OCI-LY3 (cell line): ENCODE results near the gene ZNF423.

Experiments used
- H2AFZ ChIP-seq: fragments of 200-600, 300-600 bp; shearing (Covaris generic); 2 replicates; pipeline ENCODE4 v1.6.0; 2014; ENCODE audit warnings: antibody characterized with exemption, low read depth, low read length
- H3K27ac ChIP-seq: fragments of 200-600, 300-600 bp; sonication (generic); 2 replicates; pipeline ENCODE4 v1.5.1; 2014; ENCODE audit warnings: mild to moderate bottlenecking, low read length, moderate library complexity, mixed read lengths
- H3K27me3 ChIP-seq: fragments of 200-600, 300-600 bp; sonication (generic); 2 replicates; pipeline ENCODE4 v1.6.1; 2014; ENCODE audit warnings: low read depth, low read length, mixed read lengths
- H3K36me3 ChIP-seq: fragments of 200-600, 300-600 bp; sonication (generic); replicated peaks from 2 replicates; pipeline ENCODE3; 2014; ENCODE audit warnings: low read depth, low read length, mixed read lengths
- H3K4me1 ChIP-seq: fragments of 300-600, 200-600 bp; sonication (generic); 2 replicates; pipeline ENCODE4 v1.6.1; 2014; ENCODE audit warnings: low read length, mixed read lengths
- H3K4me2 ChIP-seq: fragments of 200-600, 300-600 bp; sonication (generic); 2 replicates; pipeline ENCODE4 v1.6.1; 2014; ENCODE audit warnings: low read length, mixed read lengths
- H3K4me3 ChIP-seq: fragments of 300-600, 200-600 bp; sonication (generic); 2 replicates; pipeline ENCODE4 v1.5.1; 2014; ENCODE audit warnings: antibody characterized with exemption, mild to moderate bottlenecking, low read length, moderate library complexity
- H3K79me2 ChIP-seq: fragments of 300-600, 200-600 bp; shearing (Covaris generic); 2 replicates; pipeline ENCODE4 v1.6.1; 2014; ENCODE audit warnings: mild to moderate bottlenecking, low read length, mixed read lengths
- H3K9ac ChIP-seq: fragments of 300-600, 200-600 bp; shearing (Covaris generic); 2 replicates; pipeline ENCODE4 v1.6.0; 2014; ENCODE audit warnings: mild to moderate bottlenecking, low read length, moderate library complexity
- H3K9me3 ChIP-seq: fragments of 200-600, 300-600 bp; shearing (Covaris generic); 2 replicates; pipeline ENCODE4 v1.6.1; 2014; ENCODE audit warnings: low read length, mixed read lengths; ENCODE audit not compliant: insufficient read depth
- H4K20me1 ChIP-seq: fragments of 200-600, 300-600 bp; sonication (generic); 2 replicates; pipeline ENCODE4 v1.6.1; 2016; ENCODE audit warnings: low read length, mixed read lengths; ENCODE audit not compliant: insufficient read depth
- CTCF ChIP-seq: fragments of 200-600, 300-600 bp; sonication (generic); IDR thresholded peaks from 2 replicates; pipeline ENCODE4 v1.5.1; 2014; ENCODE audit warnings: antibody characterized with exemption, low read length, low read depth
- EZH2phosphoT487 ChIP-seq: fragments of 200-600 bp; shearing (Covaris generic); IDR thresholded peaks from 2 replicates; pipeline ENCODE4 v1.6.1; 2018; ENCODE audit warnings: antibody characterized with exemption, mixed run types, low read depth

The ZNF423 gene

GRCh38 chr16:49586466-49587450 lies 269.2 kb downstream of the ZNF423 start:
- Histone ChIP-seq H3K9me3 (no peaks in the 10 kb centered on the region), H3K27ac (no peak overlapping the region), H3K27me3 (peaks cover 45% of the 10 kb centered on the region), H3K36me3 (no peaks in the 10 kb centered on the region), H3K79me2 (no peaks in the 10 kb centered on the region), H4K20me1 (no peaks in the 10 kb centered on the region), H3K4me2 (no peak overlapping the region), H3K9ac (no peak overlapping the region), H3K4me1 (no peaks in the 10 kb centered on the region), H2AFZ (no peak overlapping the region), H3K4me3 (no peak overlapping the region)
- TF ChIP-seq EZH2phosphoT487 (no peak), CTCF (no peak)

- Histone ChIP-seq H3K4me3 (no peak overlapping the region), H3K9ac (no peak overlapping the region), H3K4me2 (no peak overlapping the region), H3K27me3 (peaks cover 41% of the 10 kb centered on the region), H3K79me2 (no peaks in the 10 kb centered on the region), H3K27ac (no peak overlapping the region), H2AFZ (no peak overlapping the region), H4K20me1 (no peaks in the 10 kb centered on the region), H3K9me3 (no peaks in the 10 kb centered on the region), H3K36me3 (no peaks in the 10 kb centered on the region), H3K4me1 (no peaks in the 10 kb centered on the region)
- no peak for TF ChIP-seq CTCF
- no peak for TF ChIP-seq EZH2phosphoT487
Observed at GRCh38 chr16:49585143-49585832, 270.6 kb downstream of the ZNF423 start.

GRCh38 chr16:49583911-49584310 lies 272.0 kb downstream of the ZNF423 start:
- H3K36me3 ChIP-seq: no peaks in the 10 kb centered on the region
- H3K9me3 ChIP-seq: no peaks in the 10 kb centered on the region
- no peaks in the 10 kb centered on the region for H4K20me1 ChIP-seq
- no peak overlapping the region for H2AFZ ChIP-seq
- H3K27me3 ChIP-seq: peaks cover 39% of the 10 kb centered on the region
- H3K4me2 ChIP-seq: no peak overlapping the region
- TF ChIP-seq EZH2phosphoT487: no peak
- TF ChIP-seq CTCF: no peak
- H3K27ac ChIP-seq: no peak overlapping the region
- H3K79me2 ChIP-seq: no peaks in the 10 kb centered on the region
- no peaks in the 10 kb centered on the region for H3K4me1 ChIP-seq
- H3K9ac ChIP-seq: no peak overlapping the region
- H3K4me3 ChIP-seq: no peak overlapping the region

- Histone ChIP-seq H3K36me3 (no peaks in the 10 kb centered on the region), H3K4me3 (no peak overlapping the region), H3K9ac (no peak overlapping the region), H3K9me3 (no peaks in the 10 kb centered on the region), H3K27ac (no peak overlapping the region), H3K4me2 (no peak overlapping the region), H4K20me1 (no peaks in the 10 kb centered on the region), H3K27me3 (0 out of 2 replicates have a peak, but pooled peaks cover 18% of the 10 kb centered on the region), H3K79me2 (no peaks in the 10 kb centered on the region), H2AFZ (no peak overlapping the region), H3K4me1 (no peaks in the 10 kb centered on the region)
- no peak for TF ChIP-seq EZH2phosphoT487
- TF ChIP-seq CTCF: no peak
Observed at GRCh38 chr16:49581630-49582298, 274.1 kb downstream of the ZNF423 start.
